CD4-positive, alpha-beta T cell treated with Interferon gamma for 1 hour (primary cell): Measurements from ENCODE around the gene PIGC.
A peak's percentile ranks its signal among the peaks of the same experiment; 100 is the strongest.

Source experiments
- DNase-seq: peaks from one replicate; pipeline ENCODE4 v3.0.0-alpha.2; 2020

The PIGC gene

DNA sequence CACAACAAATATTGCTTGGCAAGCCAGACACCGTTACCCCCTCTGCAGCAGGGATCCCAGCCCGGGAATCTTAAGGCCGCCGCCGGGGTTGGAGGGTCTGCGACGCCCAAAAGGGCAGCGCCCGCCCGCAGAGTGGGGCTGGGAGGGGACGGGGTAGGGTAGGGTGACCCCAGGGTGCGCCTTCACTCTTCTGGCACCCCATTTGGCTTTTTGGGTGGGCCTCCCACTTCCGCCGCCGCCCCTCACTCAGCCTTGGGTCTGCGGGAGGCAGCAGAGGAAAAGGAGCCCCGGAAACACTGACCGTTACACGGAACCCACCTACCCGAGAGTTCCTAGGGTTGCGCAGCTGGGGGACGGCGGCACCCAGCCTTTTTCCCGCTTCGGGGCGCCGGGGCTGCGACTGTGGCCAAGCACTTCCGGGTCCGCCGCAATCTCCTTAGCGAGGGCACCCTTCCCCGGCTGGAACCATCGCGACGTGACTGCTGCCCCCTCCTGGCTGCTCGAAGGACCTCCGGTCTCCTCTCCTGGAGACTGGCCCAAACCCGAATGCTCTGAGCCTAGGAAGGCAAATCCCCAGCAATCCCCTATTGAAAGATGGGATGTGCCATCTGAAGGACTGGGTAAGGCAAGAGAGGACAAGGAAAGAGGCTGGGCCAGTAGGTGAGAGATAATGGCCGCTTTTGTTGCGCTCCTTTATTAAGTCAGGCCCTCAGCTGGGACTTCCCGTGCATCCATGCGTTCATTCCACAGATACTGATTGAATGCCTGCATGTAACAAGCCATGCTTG, at the start of gene PIGC:
PIGC (minus strand) TSS at position 404 of the 788 bp plus-strand sequence. CDS start 1,447 bp downstream, outside the sequence.
- peak; percentile 88 for DNase-seq

DNA sequence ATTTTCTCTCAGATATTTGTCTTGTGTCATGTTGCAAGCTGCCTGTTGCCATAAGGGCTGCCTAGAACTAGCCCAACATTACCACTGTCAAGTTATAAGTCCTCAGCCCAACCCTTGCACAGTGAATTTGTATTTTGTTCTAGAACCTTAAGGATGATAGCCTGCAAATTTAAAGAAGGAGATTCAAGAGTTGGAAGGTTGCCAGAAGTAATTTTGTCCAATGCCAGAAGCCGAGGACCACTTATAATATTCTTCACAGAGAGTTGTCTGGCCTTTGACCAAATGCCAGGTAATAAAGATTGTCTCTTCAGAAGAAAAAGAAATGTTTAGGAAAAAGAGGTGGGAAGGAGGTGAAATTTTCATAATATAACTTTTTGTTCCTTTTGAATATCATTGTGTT, 48.6 kb upstream of the PIGC start:
- DNase-seq = no peak

- DNase-seq = no peak
These were observed 46.0 kb upstream of the PIGC start for GRCh38 chr1:172489847-172490246.

GRCh38 chr1:172488393-172488792, 44.5 kb upstream of the PIGC start:
- DNase-seq = no peak

GRCh38 chr1:172487550-172487949, 43.7 kb upstream of the PIGC start:
- DNase-seq = no peak

DNA sequence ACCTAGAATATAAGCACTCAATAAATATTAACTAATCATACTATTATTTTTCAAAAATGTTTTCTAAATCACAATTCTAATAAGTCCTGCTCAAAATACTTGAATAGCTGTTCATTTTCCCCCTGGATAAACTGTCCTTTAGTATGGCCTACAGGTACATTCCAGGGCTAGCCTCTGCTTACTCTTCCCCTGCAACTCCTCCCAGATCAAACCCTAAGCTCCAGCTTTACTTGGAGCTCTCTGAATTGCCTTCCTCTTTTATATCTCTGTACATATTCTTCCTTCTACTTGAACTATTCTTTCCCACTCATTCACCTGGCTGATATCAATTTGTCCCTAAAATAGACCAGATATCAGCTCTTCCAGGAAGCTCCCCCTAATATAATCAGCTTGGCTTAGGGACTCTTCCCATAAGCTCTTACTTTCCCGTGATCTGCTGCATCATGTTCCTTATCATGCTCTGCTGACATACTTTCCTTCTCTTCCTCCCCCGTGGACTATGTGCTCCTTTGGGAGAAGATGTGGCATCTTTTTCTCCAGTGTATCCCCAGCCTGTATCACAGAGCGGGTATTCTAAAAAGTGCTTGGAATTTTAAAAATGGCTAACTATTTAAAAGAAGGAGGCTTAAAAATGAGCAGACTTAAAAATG, 43.1 kb upstream of the PIGC start:
- DNase-seq = no peak

GRCh38 chr1:172485626-172486025, 41.8 kb upstream of the PIGC start:
- no peak for DNase-seq

GRCh38 chr1:172484252-172484651, 40.4 kb upstream of the PIGC start:
- DNase-seq = no peak

- no peak for DNase-seq
These were observed 39.6 kb upstream of the PIGC start for GRCh38 chr1:172483448-172483847.

DNA sequence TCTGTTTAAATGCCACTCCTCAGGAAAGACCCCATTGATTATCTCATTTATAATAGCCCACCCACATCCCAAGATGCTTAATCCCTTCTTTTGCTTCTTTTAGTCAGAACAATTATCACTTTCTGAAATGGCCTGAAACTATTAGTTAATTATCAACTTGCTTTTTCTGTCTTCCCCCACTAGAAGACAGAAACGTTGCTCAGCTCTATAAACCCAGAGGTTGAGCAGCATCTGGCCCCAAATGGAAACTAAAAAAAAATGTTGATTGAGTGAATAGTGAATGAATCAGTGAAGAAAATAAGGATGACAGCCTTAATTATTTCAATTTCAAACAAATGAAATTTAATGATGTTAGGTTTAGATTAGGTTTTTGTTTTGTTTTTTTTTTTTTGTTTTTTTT, 38.2 kb upstream of the PIGC start:
- no peak for DNase-seq

DNA sequence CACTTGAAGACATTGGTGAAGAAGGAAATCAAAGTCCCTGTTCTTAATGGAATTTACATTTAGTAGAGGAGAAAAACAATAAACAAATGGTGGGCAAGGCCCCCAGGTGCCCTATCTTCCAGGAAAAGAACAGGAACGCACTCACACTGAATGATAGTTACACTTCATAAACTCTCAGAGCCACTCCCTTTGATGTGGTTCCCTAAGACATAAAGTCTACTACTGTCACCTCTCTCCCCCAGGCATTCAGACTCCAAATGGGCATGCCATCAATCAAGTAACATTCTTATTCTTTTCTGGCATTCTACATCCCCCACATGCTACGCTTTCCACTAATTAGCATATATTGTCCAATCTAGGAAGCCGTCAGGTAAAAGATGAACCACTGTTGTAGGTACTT, 36.6 kb upstream of the PIGC start:
- DNase-seq = no peak

DNA sequence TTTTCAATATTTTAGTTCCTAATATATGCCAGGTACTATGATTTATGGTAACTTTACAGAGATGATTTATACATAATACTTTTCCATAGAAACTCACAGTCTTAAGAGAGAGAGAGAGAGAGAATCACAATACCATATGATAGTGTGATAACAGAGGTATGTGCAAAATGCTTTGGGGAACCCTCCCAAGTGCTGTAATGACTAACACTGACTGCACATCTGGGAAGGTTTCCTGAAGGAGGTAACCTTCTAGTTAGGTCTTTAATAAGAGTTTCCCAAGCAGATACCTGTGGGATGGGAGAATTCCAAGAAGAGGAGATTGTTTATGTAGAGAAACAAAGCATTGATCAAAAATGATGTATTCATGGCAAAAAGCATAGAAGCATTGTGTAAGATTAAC, 34.6 kb upstream of the PIGC start:
- no peak for DNase-seq

DNA sequence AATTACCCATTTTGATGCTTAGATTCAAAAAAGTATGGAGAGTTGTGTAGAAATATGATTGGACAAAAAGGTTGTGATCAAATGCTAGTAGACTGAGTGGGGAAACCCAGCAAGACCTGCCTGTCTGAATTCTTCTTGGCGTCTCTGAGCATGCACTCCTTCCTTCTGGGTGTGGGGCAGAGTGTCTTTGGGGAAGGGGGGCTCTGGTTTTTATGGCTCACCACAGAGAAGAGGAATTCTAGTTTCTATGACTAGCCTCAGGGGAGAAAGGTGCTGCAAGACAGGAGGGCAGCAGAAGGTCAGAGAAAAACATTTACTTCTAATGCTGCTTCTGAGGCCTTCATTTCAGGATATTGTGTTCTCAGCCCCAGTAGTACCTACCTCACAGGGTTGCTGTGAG, 33.9 kb upstream of the PIGC start:
- DNase-seq = no peak

- DNase-seq = no peak
These were observed 33.3 kb upstream of the PIGC start for GRCh38 chr1:172477216-172477615.

GRCh38 chr1:172476218-172476811, 32.4 kb upstream of the PIGC start:
- no peak for DNase-seq

DNA sequence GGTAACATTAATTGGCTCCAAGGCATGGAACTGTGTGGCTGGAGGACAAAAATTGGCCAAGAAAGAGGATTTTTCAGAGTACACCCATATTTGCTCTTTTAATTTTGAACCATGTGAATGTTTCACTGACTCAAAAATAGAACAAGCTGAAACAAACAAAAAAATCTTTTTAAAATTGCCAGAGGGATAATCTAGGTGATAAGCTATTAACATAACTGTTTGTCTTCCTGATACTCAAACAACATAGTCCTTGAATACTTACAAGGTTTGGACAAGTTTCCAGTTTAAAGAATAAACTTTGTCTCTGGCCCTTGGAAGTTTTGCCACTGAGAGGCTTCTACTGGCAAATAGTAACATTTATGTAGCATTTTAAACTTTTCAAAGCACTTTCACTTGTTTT, 30.0 kb upstream of the PIGC start:
- DNase-seq = no peak

GRCh38 chr1:172473302-172473701, 29.4 kb upstream of the PIGC start:
- DNase-seq = no peak

DNA sequence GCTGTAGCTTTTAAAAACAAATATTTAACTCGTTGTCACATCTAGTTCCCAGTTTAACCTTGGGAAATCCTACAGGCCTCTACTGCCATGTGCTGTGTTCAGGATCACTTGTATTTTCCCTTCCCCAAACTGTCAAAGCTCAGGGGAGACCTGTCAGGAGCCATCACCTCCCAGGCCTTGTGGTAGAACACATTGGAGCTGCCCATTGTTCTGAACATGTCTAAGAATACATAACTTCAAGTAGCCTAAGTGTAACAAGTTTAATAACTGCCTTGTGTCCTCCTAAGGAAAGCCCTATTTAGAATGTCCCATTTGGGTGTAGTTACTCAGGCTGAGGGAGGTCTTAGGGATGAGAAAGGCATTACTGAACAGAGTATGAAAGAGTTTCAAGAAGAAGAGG, 28.6 kb upstream of the PIGC start:
- DNase-seq = no peak

DNA sequence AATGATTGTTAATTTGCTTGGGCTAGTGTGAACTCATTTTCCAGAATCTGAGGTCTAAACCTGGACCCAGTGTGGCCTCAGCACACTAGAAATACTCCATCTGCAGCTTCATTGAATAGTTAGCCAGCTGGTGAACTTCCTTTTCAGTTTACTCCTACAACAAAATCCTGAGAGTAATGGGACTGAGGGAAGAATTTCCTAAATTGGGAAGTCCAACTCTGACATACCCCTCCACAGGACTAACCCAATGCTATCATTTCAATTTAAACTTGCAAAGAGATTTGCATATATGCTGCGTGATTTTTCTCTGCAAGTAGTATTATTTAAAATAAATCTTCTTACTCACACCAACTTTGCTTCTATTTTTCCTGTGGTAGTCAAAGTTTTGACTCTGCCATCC, 27.8 kb upstream of the PIGC start:
- DNase-seq = no peak

- DNase-seq = no peak
These were observed 26.3 kb upstream of the PIGC start for GRCh38 chr1:172470149-172470548.

- no peak for DNase-seq
These were observed 25.8 kb upstream of the PIGC start for GRCh38 chr1:172469717-172470116.

DNA sequence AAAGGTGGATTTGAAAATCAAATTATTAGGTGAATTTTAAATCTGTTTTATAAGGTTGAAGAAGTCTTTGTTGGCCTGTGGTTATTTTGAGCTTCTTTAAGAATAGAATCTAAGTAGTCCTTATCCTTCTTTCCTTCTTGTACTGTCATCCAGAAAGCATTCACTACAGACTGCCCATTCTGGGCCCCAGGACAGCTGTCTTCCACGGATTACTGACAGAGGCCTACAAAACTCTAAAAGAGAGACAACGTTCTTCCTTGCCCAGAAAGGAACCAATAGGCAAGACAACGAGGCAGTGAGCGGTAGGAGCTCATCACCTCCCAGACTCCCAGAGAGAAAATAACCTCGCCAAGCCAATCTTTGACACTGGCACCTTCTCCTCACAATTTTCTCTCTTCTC, 24.4 kb upstream of the PIGC start:
- DNase-seq = no peak

DNA sequence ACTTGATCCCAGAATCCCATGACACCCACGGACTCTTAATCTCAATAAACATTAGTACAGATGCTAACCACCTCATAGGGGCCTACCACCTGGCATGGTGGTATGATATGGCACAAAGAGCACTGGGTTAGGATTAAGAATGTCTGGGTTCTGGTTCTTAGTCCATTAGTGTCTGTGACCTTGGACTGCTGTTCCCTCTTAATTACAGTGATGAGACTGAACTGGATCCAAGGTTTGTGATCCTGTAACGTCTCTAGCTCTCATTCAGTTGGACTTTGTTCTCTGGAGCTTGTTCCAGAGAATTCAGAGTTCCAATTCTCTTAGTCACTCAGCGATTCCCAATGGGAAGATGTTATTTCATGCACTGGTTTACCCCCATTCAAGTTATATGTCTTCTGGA, 23.6 kb upstream of the PIGC start:
- DNase-seq = no peak

GRCh38 chr1:172466795-172467407, 23.0 kb upstream of the PIGC start:
- no peak for DNase-seq
